Measurements from ENCODE around the gene TLX3.

TLX3 gene

DNA sequence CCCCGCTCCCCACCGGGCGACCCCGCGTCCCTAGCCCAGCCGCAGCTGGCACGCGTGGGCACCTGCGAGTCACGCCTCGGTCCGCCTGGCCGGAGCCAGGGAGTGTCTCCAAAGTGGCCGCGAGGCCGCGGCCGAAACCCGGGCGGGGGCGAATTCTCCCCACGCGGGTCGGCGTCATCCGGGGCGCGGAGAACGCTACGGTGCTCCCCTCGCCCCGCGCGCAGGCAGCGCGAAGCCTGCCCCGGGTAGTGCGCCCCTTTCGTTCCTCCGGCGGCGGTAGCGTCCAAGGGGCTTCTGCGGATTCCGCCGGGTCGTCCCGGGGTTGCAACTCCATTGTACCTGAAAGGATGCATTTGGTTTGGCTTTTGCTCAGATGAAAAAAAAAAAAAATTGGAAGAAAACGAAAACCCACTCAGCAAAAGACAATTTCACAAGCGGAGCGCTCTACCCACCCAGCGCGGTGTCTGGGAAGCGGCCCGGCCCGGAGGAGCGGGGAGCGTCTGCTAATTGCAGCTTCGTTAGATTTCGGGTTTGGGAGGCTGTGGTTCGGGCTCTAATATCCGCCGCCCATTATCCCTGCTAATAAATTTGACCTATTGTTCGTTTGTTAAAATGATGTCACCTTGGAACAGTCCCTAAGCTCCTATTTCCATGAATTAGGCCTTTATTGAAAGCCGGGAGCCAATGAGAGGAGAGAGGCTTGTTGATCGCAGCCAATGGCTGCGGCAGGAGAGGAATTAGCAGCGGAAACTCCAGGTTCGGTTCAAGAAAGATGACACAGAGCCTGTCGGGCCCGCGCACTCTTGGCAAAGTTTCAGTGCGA is at the start of gene TLX3:
Gene TLX3, plus strand, starts transcription at position 796 of the 823 bp plus-strand sequence. CDS start 118 bp downstream, outside the sequence.
- H3K4me3 ChIP-seq (ENCODE audit: low read depth, low read length): no peak within 1 kb of the TSS
- DNase-seq (ENCODE audit: low read depth): no peak
- TF ChIP-seq, protein P1, sequence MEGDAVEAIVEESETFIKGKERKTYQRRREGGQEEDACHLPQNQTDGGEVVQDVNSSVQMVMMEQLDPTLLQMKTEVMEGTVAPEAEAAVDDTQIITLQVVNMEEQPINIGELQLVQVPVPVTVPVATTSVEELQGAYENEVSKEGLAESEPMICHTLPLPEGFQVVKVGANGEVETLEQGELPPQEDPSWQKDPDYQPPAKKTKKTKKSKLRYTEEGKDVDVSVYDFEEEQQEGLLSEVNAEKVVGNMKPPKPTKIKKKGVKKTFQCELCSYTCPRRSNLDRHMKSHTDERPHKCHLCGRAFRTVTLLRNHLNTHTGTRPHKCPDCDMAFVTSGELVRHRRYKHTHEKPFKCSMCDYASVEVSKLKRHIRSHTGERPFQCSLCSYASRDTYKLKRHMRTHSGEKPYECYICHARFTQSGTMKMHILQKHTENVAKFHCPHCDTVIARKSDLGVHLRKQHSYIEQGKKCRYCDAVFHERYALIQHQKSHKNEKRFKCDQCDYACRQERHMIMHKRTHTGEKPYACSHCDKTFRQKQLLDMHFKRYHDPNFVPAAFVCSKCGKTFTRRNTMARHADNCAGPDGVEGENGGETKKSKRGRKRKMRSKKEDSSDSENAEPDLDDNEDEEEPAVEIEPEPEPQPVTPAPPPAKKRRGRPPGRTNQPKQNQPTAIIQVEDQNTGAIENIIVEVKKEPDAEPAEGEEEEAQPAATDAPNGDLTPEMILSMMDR (IDR thresholded peaks at IDR 0.05; ENCODE audit: insufficient read depth, low read depth, low read length, missing control alignments): no peak

GRCh38 chr5:171261361-171261760 is 47.7 kb upstream of the TLX3 start:
- DNase-seq (ENCODE audit: low read depth): no peak
- no peak overlapping the region for H3K4me3 ChIP-seq (ENCODE audit: low read depth, low read length)
- TF ChIP-seq, protein P1 (IDR thresholded peaks at IDR 0.05; ENCODE audit: insufficient read depth, low read depth, low read length, missing control alignments): no peak

- TF ChIP-seq, protein P1 (IDR thresholded peaks at IDR 0.05; ENCODE audit: insufficient read depth, low read depth, low read length, missing control alignments): no peak
- no peak overlapping the region for H3K4me3 ChIP-seq (ENCODE audit: low read depth, low read length)
- no peak for DNase-seq (ENCODE audit: low read depth)
Observed at GRCh38 chr5:171261904-171262303, 47.1 kb upstream of the TLX3 start.

DNA sequence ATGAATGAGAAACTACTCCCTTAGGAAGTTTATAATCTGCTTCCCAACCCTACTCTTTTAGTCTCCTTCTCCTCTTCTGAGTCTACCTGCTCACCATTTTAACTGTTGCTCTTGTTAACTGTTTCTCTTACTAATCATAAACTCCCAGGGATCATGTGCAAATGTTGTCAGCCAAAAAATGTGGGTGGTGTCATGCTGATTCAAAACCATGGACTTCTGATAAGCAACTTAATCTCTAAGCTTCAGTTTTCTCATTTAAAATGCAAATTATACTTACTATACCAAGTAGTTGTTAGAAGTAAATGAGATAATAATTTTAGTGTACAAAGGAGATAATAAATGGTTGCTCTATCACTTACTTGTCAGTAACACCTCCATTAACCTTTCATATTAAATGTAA is 45.9 kb upstream of the TLX3 start:
- TF ChIP-seq, protein P1 (IDR thresholded peaks at IDR 0.05; ENCODE audit: insufficient read depth, low read depth, low read length, missing control alignments): no peak
- DNase-seq (ENCODE audit: low read depth): no peak
- no peak overlapping the region for H3K4me3 ChIP-seq (ENCODE audit: low read depth, low read length)

- no peak overlapping the region for H3K4me3 ChIP-seq (ENCODE audit: low read depth, low read length)
- no peak for DNase-seq (ENCODE audit: low read depth)
- TF ChIP-seq, protein P1 (IDR thresholded peaks at IDR 0.05; ENCODE audit: insufficient read depth, low read depth, low read length, missing control alignments): no peak
Observed at GRCh38 chr5:171264843-171265242, 44.2 kb upstream of the TLX3 start.

- H3K4me3 ChIP-seq (ENCODE audit: low read depth, low read length): no peak overlapping the region
- no peak for DNase-seq (ENCODE audit: low read depth)
- TF ChIP-seq, protein P1 (IDR thresholded peaks at IDR 0.05; ENCODE audit: insufficient read depth, low read depth, low read length, missing control alignments): no peak
Observed at GRCh38 chr5:171268700-171269620, 40.1 kb upstream of the TLX3 start.

All from GM12865 (cell line).